SK-N-SH (cell line): Measurements from ENCODE around the gene DRGX.

Source experiments
- CHD2 ChIP-seq: fragments of 150-350 bp; IDR thresholded peaks from 2 replicates; pipeline ENCODE4 v1.6.1; 2018; ENCODE audit warnings: low read length; ENCODE audit not compliant: partially characterized antibody
- CTCF ChIP-seq: fragments of 200-600 bp; sonication (generic); IDR thresholded peaks from 2 replicates; pipeline ENCODE4 v1.6.1; 2017; ENCODE audit warnings: antibody characterized with exemption, mild to moderate bottlenecking, moderate library complexity
- EP300 ChIP-seq, 2 experiments: IDR thresholded peaks; 2 replicates each; pipeline versions ENCODE4 v1.4.0 to v1.6.1; 2012; ENCODE audit warnings: borderline replicate concordance in 1 of 2, low read depth in 1 of 2, low read length in 1 of 2
- EZH2phosphoT487 ChIP-seq: fragments of 200-600 bp; sonication (generic); IDR thresholded peaks from 2 replicates; pipeline ENCODE4 v1.6.1; 2017; ENCODE audit warnings: low read depth, mixed run types, mild to moderate bottlenecking, antibody characterized with exemption, moderate library complexity, borderline replicate concordance
- JUND ChIP-seq: IDR thresholded peaks from 2 replicates; pipeline ENCODE4 v1.4.0; 2012
- MXI1 ChIP-seq: IDR thresholded peaks from 2 replicates; pipeline ENCODE4 v1.6.1; 2012; ENCODE audit warnings: mild to moderate bottlenecking, low read depth, low read length, improper control_type of control experiment
- NRF1 ChIP-seq: IDR thresholded peaks from 2 replicates; pipeline ENCODE4 v1.6.1; 2012; ENCODE audit warnings: low read depth, mild to moderate bottlenecking, low read length
- RCOR1 ChIP-seq: fragments of 150-350 bp; IDR thresholded peaks from 2 replicates; pipeline ENCODE4 v1.6.1; 2017; ENCODE audit warnings: antibody characterized with exemption, low read length
- RFX5 ChIP-seq: IDR thresholded peaks from 2 replicates; pipeline ENCODE4 v1.6.1; 2012; ENCODE audit warnings: mild to moderate bottlenecking, improper control_type of control experiment, low read length
- SIN3A ChIP-seq: IDR thresholded peaks from 2 replicates; pipeline ENCODE4 v1.6.1; 2012; ENCODE audit warnings: low read depth, mild to moderate bottlenecking, low read length, moderate library complexity, borderline replicate concordance
- TAF1 ChIP-seq: IDR thresholded peaks from 2 replicates; pipeline ENCODE4 v1.6.1; 2012; ENCODE audit warnings: low read depth, mild to moderate bottlenecking, low read length, moderate library complexity, borderline replicate concordance
- USF2 ChIP-seq: fragments of 150-350 bp; IDR thresholded peaks from 2 replicates; pipeline ENCODE4 v1.6.1; 2017; ENCODE audit warnings: antibody characterized with exemption, low read length, low read depth, borderline replicate concordance
- TF ChIP-seq, protein P1 (sequence below): IDR thresholded peaks from 2 replicates; pipeline ENCODE4 v1.6.1; 2012; ENCODE audit warnings: mild to moderate bottlenecking, low read depth, low read length, moderate library complexity

DNA sequence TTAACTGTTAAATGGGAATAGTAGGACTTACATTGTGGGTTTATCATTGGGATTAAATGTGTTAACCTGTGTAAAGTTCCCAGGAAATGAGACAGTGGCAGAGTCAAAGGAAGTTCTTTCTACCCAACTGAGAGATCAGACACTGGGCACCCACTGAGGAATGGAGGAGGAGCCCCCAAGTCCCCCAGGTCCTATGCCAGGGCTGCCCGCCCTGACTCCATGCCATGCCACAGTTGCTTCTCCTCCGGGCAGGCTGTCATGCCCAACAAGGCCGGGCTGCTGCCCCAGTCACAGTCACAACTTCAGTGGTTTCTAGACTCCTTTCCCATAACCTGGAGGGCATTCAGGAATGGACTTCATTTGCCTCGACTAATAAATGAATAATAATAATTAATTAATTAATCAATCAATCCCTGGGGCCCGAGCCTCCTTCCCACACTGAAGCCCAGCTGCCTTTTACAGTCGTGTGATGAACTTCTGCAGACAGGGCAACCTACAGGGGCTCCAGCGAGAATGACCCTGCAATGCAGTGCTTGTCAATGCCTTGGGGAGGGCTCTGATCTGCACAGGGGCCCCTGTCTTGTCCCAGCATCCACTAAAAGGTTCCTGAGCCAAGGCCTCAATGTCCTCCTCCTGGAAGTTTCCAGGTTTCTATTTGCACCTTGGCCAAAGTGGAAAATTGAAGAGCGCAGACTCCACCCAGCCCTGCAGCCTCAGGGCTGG is 32.4 kb downstream of the DRGX start:
- no peak for TF ChIP-seq CTCF
- no peak for TF ChIP-seq USF2
- TF ChIP-seq RCOR1, result no peak
- no peak for TF ChIP-seq CHD2
- no peak for TF ChIP-seq RFX5
- TF ChIP-seq EZH2phosphoT487, result no peak
- TF ChIP-seq SIN3A, result no peak
- TF ChIP-seq, protein P1, sequence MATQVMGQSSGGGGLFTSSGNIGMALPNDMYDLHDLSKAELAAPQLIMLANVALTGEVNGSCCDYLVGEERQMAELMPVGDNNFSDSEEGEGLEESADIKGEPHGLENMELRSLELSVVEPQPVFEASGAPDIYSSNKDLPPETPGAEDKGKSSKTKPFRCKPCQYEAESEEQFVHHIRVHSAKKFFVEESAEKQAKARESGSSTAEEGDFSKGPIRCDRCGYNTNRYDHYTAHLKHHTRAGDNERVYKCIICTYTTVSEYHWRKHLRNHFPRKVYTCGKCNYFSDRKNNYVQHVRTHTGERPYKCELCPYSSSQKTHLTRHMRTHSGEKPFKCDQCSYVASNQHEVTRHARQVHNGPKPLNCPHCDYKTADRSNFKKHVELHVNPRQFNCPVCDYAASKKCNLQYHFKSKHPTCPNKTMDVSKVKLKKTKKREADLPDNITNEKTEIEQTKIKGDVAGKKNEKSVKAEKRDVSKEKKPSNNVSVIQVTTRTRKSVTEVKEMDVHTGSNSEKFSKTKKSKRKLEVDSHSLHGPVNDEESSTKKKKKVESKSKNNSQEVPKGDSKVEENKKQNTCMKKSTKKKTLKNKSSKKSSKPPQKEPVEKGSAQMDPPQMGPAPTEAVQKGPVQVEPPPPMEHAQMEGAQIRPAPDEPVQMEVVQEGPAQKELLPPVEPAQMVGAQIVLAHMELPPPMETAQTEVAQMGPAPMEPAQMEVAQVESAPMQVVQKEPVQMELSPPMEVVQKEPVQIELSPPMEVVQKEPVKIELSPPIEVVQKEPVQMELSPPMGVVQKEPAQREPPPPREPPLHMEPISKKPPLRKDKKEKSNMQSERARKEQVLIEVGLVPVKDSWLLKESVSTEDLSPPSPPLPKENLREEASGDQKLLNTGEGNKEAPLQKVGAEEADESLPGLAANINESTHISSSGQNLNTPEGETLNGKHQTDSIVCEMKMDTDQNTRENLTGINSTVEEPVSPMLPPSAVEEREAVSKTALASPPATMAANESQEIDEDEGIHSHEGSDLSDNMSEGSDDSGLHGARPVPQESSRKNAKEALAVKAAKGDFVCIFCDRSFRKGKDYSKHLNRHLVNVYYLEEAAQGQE, result no peak
- no peak for TF ChIP-seq EP300 (IDR thresholded peaks at IDR 0.05; ENCODE audit: borderline replicate concordance in 1 of 2, low read depth in 1 of 2, low read length in 1 of 2)
- no peak for TF ChIP-seq JUND
- TF ChIP-seq TAF1, result no peak
- no peak for TF ChIP-seq MXI1
- no peak for TF ChIP-seq NRF1
